ENCODE data around the gene CZIB.
"Not testable (repeated sequence)": the region's sequence is repeated elsewhere in the genome, so short reads cannot be mapped to it uniquely, and the experiment has no call there.

CZIB gene

DNA sequence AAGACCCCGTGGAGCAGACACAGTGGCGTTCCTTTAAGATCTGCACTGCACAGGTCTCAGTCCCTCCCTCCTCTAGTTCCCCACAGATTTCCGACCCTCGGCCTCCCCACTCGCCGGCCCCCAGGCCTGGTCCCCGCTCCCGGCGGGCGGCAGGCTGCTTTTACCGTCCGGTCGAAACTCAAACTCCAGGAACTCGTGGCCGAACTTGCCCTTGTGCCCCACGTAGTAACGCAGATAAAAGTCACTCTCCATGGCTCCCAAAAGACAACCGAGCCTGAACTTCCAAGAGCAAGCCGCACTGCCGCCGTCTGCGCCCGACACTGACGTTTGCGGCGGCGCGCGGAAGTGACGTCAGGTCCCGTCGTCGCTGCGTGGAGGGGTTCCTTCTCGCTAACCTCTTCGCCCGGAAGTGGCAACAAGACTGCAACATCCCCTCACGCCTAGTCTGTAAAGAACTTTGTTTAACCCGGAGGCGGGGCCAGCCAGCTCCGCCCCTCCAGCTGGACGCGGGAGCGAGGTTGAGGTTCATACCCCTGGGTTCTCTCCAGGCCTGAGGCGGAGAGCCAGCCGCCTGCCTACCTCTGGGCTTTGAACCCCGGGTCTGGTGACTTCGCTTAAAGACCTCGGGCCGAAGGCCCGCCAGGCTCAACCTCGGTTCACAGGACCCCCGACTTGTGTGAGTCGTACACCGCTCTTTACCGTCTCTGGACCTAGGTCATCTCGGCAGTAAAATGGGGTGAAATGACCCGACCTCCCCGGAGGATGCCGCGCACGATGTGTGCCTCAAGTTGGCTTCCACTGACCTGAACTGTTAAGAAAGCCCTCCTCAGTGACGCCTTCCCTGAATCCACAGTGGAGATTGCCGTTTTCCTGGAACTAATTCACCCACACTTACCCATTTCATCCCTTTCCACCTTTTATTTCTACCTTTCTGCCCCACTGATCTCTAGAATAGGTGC, 18.0 kb upstream of the CZIB start, which contains the start of gene MAGOH:
Gene MAGOH (minus strand): TSS at position 322 of the 959 bp plus-strand sequence. CDS start 70 bp downstream, at position 252.
- DNase-seq (ENCODE audit: low read depth in 2 of 2): peak; percentile 89 to 94

DNA sequence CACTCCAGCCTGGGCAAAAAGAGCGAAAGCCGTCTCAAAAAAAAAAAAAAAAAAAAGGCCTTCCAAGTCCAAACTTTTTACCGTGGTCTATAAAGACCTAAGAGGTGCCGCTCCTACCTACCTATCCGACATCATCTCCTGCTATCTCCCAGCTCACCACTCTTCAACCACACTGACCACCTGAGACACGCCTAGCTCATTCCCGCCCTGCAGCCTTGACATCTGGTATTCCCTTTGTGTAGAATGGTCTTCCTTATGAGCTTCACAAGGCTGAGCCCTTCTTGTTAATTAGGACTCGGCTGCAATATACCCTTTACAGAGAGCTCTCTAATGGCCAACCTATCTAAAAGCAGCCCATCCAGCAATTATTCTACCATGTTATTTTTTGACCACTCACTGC, 17.2 kb upstream of the CZIB start:
- no peak for DNase-seq (ENCODE audit: low read depth in 2 of 2)

DNA sequence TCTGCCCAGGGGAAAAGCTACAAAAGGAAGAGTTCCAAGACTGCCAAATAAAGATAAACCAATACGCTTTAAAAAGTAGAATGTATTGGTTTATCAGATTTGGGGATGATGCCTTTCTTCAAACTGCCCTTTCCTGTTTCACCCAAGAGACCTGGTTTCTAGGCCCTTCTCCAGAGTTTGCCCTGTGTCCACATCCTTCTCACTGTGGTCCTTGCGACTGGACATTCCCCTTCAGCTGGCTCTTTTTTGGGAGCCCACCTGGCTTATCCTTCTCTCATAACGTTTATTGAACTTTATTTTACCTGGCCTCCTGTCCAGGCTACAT, 490 bp upstream of the CZIB start:
- no peak for DNase-seq (ENCODE audit: low read depth in 2 of 2)

DNA sequence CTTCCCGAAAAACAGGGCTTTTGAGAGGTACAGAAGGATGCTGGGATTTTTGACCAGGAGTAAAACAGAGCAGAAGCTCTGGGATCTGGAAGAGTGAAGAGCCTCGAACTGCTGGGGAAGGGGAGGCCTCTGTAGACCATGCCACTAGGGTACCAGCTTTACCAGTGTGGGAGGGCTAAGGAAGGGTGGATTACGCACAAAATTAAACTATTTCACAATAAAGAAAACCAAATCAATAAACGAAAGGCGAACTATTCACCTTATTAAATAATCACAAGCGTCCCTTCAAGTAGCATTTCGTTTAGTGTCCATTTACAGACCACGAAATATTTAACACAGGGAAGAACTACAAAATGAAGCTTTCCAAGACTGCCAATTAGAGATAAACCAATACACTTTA, 723 bp downstream of the CZIB start:
- DNase-seq (ENCODE audit: low read depth in 2 of 2): no peak

DNA sequence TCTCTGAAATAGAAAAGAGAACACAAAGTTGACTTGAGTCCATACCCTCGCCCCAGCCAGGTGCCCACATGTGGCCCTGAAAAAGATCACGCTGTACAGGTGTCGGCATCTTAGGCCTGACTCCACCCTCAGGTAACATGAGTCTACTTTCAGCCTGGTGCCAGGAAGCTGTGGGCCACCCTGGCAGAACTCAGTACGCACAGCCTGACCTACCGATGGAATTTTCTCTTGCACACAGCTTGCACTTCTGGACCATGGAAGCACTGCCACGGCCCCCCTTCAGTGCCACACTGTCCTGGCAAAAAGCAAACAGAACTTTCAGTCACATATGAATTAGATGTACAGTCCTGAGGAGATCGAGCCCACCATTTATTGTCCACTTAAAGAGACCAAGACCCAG, 2.2 kb downstream of the CZIB start:
- no peak for DNase-seq (ENCODE audit: low read depth in 2 of 2)

DNA sequence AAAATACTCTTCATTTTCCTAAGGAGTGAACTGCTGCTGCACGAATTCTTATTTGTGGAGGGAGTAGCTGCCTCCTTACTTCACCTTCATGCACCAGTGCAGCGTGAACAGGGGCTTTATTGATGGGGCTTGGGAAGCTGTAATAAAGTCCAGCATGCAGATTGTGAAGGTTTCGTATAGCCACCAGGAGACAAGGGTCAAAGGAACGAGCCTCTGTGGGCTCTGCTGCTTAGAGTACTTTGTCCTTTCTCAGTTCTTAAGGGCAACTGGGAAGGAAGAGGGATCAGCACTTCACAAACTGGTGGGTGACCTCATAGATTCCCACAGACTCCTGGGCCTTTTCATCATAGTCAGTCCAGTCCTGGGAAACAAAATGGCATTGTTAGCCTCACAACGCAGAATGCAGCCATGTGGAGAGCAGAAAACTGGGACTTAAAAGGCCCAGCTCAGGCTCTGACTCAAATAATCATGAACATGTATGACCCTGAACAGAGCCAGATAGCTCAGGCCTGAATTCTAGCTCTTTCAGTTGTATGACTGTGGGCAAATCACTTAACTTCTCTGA, 6.0 kb downstream of the CZIB start:
- no peak for DNase-seq (ENCODE audit: low read depth in 2 of 2)

DNA sequence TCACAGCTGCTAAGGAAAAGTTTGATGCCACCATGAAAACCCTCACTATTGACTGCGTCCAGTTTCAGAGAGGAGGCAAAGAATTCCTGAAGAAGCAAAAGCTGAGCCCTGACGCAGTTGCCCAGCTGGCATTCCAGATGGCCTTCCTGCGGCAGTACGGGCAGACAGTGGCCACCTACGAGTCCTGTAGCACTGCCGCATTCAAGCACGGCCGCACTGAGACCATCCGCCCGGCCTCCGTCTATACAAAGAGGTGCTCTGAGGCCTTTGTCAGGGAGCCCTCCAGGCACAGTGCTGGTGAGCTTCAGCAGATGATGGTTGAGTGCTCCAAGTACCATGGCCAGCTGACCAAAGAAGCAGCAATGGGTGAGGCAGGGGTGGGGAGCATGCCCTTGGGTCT, 9.5 kb downstream of the CZIB start:
- no peak for DNase-seq (ENCODE audit: low read depth in 2 of 2)

DNA sequence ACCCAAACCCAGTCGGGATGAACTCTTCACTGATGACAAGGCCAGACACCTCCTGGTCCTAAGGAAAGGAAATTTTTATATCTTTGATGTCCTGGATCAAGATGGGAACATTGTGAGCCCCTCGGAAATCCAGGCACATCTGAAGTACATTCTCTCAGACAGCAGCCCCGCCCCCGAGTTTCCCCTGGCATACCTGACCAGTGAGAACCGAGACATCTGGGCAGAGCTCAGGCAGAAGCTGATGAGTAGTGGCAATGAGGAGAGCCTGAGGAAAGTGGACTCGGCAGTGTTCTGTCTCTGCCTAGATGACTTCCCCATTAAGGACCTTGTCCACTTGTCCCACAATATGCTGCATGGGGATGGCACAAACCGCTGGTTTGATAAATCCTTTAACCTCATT, 10.1 kb downstream of the CZIB start:
- no peak for DNase-seq (ENCODE audit: low read depth in 2 of 2)

DNA sequence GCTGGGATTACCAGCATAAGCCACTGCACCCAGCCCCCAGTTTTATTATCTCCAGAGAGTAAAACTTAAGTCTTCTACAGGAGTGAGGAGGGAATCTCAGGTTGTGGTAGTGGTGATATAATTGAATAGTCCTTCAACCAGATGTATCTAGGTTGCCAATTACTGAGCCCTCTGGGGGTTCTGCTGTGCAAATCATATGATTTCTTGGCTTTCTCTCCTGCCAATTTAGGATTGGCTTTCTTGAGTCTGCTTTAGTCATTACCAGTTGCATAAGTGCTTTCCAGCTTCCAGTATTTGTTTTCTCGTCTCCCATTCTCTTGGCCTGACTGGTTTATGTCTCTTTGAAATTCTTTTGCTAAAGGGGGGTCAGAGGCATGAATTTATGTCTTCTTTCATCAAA, 12.7 kb downstream of the CZIB start:
- DNase-seq (ENCODE audit: low read depth in 2 of 2): no peak

DNA sequence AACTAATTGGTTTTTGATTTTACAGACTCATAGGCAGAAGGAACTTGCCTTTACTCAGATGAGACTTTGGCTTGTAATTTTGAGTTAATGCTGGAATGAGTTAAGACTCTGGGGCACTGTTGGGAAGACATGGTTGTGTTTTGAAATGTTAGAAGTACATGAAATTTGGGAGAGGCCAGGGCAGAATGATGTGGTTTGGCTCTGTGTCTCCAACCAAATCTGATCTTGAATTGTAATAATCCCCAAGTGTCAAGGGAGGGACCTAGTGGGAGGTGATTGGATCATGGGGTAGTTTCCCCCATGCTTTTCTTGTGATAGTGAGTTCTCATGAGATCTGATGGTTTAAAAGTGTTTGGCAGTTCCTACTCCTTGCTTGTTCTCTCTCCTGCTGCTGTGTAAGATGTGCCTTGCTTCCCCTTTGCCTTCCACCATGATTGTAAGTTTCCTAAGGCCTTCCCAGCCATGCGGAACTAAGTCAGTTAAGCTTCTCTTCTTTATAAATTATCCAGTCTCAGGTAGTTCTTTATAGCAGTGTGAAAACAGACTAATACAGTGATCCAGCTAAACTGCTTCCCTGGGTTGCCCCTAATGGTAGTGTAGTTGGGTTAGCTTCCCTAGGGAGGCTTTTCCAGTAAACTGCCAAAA, 13.6 kb downstream of the CZIB start:
- no peak for DNase-seq (ENCODE audit: low read depth in 2 of 2)

DNA sequence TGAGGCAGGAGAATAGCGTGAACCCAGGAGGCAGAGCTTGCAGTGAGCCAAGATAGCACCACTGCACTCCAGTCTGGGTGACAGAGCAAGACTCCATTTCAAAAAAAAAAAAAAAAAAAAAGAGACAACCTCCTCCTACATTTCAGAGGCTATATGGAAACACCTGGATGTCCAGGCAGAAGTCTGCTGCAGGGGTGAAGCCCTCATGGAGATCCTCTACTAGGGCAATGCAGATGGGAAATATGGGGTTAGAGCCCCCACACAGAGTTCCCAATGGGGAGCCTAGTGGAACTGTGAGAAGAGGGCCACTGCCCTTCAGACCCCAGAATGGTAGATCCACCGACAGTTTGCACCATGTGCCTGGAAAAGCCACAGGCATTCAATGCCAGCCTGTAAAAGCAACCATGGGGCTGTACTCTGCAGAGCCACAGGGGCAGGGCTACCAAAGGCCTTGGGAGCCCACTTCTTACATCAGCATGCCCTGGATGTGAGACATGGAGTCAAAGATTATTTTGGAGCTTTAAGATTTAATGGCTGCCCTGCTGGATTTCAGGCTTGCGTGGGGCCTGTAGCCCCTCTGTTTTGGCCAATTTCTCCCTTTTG, 14.2 kb downstream of the CZIB start:
- not testable (repeated sequence) for DNase-seq (ENCODE audit: low read depth in 2 of 2)

DNA sequence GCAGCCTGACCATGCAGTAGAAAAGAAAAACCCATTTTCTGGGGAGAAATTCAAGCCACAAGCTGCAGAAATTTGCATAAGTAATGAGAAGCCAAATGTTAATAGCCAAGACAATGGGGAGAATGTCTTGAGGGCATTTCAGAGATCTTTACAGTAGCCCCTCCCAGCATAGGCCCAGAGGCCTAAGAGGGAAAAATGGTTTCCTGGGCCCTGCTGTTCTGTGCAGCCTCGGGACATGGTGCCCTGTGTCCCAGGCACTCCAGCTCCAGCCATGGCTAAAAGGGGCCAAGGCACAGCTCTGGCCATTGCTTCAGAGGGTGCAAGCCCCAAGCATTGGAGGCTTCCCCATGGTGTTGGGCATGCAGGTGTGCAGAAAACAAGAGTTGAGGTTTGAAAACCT, 14.9 kb downstream of the CZIB start:
- DNase-seq (ENCODE audit: low read depth in 2 of 2): not testable (repeated sequence)

DNA sequence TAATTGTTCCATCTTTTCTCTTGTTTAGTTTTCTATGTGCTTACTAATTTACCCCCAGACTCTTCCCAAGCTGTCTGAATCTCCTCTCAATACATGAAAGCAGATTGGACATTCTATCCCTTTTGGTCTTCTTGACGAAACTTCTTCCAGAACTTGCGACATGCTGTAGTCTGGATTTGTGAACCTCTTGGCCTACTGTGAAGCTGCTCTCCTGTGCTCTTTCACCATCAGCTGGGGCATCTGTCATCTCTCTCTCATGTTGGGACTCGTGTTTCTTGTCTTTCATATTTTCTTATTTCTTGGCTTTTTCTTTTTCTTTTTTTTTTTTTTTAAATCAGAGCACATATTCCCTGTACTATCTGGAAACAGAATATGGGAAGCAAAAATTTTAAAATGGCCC, 17.0 kb downstream of the CZIB start:
- DNase-seq (ENCODE audit: low read depth in 2 of 2): no peak

DNA sequence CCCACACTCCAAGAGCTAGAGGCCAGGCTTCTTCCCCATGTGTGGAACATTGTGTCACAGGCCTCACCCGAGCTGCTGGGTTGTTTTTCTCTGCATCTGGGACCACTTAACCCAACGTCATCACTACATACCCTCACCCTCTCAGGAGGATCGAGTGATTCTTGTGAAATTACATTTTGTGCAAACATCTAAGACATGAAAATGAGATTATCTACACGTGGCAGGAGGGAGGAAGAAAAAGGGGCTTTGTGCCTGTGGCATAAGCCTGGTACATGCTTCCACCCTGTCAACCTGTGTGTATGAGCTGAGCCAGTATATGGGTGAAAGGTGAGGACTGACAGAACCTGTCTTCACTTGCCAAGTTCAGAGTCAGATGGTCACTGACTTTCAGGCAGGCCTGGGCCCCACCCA, 22.2 kb downstream of the CZIB start:
- DNase-seq (ENCODE audit: low read depth in 2 of 2): no peak

DNA sequence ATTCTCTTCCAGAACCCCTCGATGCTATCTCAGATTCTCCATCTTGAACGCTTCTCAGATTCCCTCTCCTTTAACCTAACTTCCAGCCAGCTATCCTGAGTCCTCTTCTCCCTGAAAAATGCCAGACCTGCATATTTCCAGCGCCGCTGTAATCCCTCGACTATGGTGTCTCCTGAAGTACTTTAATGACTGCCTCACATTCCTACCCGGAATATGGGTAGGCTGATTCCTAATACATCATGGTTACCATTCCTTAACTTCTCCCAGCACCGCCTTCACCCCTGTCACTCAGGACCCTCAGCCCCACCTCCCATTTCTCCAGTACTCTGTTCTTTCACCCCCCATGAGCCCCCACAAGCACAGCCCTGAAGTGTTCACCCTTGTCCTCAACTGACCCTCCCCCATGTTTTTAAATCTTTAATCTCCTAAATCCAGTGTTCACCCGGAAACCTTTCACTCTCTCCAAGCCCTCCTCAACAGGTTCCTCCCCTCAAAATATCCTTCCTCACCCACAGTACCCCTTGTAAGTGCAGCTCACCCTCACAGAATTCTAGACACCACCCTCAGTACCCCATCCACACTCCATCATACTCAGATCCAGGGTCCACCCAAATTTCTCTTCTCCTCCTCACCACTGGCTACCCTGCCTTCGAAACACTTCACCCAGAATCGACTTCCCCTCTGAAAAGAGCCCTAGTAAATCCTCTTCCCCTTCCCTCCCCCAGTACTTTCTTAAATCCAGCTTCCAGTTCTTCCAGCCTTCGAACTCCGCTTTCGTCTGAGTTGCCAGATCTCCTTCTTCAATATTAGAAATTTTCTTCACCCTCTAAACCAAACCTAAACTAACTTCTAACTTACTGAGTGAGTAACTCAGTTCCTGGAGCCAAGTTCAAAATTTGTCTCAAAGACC, 22.9 kb downstream of the CZIB start:
- DNase-seq (ENCODE audit: low read depth in 2 of 2): no peak

DNA sequence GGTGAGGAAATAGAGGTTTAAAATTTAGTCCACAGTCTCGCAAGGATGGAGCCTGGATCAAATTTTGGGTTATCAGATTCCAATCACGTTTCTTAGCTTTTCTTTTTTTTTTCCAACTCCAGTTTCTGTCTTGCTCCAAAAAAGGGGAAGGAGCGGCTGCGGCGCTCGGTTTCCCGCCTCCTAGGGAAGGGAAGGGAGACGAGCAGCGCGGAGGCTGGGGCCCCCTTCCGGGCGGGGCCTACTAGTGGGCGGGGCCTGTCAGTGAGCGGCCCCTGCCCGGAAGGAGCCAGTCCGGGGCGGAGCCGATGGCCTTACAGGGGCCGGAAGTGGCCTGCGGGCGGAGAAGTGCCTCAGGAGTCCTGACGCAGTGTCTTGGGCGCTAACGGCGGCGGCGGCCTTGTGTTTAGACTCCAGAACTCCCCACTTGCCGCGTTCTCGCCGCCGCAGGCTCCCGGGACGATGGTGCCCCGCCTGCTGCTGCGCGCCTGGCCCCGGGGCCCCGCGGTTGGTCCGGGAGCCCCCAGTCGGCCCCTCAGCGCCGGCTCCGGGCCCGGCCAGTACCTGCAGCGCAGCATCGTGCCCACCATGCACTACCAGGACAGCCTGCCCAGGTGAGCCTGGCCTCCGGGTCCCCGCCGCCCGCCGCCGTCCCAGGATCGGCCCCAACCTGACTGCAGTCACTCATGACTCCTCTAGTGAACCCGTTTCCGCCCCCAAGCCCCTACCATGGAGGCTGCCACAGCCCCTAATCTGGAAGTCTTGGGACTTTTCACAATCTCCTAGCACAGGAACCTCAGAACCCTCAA, 23.7 kb downstream of the CZIB start, which contains the start of gene CPT2:
Gene CPT2 (plus strand): TSS at position 340 of the 806 bp plus-strand sequence. CDS start 120 bp downstream, at position 460.
- DNase-seq (ENCODE audit: low read depth in 2 of 2): peak; percentile 89 to 90

DNA sequence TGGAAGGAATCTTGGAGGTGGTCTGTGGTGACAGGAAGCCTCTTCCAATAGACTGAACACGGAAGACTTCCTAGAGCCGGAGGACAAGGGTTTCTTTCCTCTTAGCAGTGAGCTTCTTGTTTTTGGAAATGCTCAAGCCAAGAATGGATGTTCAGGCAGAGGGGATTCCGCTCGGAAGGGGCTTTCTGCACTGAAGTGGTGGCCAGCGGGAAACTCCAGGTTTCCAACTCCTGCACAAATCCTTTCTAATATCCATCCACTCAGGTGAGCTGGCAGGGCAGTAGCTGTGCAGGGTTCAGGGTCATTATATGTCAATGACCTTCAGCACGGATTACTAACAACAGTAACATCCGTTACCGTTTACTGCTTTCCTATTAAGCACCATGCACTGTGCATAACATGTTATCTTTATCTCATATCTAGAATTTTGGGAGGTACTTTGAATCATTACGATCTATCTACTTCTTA, 24.4 kb downstream of the CZIB start:
- no peak for DNase-seq (ENCODE audit: low read depth in 2 of 2)

DNA sequence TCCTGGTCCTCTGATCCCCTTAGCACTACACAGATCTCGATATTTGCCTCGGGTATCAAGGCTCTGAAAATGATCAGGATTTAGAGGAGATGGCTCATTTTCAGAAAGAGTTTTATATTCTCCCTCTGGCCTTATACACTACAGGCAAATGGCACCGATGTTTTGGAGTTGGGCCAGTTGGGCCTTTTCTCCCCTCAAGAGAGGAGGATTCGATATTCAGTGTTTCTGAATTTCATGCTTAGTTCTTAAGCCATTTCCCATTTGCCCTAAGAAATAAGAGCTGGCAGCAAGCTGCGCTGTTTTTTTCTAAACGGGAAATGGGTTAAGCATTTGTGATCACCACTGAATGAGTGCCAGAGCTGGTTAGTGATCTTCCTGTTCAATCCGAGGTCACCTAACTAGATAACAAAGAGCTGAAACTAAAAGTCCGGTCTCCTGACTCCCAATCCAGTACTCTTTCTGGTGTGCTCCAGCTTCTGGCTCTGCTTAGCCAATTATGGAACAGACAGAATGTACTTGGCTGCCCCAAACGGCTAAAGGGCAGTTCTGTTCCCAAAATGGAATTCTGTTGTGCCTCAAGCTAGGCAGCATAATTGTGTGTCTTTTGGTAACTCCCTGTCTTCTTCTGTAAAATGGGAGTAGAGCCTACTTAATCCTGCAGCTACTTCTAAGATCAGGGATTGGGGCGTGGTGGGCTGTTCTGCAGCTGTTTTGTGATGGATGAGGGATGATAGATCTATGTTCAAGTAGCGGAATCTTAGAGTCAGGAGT, 25.0 kb downstream of the CZIB start:
- no peak for DNase-seq (ENCODE audit: low read depth in 2 of 2)

DNA sequence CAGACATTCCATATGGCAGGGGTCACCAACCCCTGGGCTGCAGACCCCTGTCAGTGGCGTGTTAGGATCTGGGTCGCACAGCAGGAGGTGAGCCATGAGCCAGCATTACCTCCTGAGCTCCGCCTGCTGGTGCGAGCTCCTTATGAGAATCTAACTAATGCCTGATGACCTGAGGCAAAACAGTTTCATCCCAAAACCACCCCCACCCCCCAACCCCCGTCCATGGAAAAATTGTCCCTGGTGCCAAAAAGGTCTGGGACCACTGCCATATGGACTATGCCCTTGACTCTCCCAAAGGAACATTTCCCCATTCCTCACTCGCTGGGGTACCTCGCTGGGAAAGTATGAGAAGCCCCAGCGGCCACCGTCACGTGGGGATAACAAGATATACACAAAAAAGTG, 30.2 kb downstream of the CZIB start:
- no peak for DNase-seq (ENCODE audit: low read depth in 2 of 2)

DNA sequence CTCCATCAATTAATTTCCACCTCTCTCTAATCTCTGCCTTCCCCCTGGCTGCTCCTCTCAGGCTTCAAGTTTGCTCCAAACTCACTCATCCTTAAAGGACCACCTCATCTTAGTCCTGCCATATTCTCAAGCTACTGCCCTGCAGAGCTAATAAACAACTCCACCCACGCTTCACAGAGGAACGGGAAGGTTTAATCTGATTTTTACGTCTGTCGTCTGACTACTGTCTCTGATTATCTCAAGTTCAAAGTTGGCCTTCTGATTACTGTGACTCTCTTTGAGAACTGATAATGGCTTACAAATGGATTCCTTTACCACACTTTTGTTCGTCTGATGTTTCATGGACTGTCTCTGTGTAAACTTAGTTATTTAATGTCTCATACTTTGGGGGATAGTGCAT, 31.4 kb downstream of the CZIB start:
- no peak for DNase-seq (ENCODE audit: low read depth in 2 of 2)
